Measurements from ENCODE around the gene CLSTN2. TPM values are rescaled to one million over a fixed set of nuclear protein-coding genes. Genes with fewer than 3 reads are reported as not detected.

CLSTN2 gene
- total RNA-seq, 1 donor from 2014 or later: 49.7 TPM

DNA sequence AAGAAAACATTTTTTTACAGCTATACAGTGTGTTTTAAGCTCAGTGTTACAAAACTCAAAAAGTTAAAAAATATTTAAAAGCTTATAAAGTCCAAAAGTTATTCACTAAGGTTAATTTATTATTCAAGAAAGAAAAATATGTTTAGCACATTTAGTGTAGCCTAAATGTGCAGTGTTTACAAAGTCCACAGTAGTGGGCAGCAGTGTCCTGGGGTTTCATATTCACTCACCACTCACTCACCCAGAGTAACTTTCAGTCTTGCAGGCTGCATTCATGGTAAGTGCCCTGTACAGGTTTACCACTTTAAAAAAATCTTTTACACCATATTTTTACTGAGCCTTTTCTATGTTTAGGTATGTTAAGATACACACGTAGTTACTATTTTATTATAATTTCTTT lies 442.7 kb downstream of the CLSTN2 start:
- DNase-seq (ENCODE audit: low read depth): peak; percentile 9

DNA sequence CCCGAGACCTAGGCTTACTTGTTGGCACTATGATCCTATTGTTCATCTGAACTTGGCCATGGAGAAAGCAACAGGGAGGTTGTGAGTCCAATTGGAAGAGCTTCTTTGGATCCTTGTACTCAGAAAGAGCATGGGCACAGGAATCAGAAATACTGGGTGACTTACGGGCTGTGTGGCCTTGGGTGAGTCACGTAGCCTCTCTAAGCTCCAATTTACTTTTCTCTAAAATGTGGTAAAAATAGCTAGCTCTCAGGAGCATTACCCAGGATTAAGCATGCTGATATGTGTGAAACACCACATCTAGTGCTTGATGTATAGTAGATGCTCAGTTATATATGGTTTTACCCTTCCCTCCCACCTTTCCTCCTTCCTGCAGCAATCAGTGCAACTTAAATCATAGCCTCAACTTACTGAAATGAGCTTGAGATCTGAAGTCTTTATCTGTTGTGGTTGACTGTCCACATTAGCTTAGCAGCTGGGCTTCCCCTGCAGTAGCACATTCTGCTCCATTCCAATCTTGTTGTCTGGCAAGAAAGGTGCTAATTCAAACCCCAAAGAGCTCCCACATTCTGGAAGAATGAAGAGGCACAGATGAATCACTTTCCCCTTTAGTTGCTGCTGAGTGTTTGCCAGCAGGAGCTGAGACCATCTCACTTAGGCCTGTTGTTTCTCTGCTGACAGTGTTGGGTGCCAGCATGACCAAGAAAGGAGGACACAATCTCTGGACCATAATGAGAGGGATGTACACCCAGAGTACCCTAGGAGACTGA lies 443.8 kb downstream of the CLSTN2 start:
- peak; percentile 13 for DNase-seq (ENCODE audit: low read depth)

DNA sequence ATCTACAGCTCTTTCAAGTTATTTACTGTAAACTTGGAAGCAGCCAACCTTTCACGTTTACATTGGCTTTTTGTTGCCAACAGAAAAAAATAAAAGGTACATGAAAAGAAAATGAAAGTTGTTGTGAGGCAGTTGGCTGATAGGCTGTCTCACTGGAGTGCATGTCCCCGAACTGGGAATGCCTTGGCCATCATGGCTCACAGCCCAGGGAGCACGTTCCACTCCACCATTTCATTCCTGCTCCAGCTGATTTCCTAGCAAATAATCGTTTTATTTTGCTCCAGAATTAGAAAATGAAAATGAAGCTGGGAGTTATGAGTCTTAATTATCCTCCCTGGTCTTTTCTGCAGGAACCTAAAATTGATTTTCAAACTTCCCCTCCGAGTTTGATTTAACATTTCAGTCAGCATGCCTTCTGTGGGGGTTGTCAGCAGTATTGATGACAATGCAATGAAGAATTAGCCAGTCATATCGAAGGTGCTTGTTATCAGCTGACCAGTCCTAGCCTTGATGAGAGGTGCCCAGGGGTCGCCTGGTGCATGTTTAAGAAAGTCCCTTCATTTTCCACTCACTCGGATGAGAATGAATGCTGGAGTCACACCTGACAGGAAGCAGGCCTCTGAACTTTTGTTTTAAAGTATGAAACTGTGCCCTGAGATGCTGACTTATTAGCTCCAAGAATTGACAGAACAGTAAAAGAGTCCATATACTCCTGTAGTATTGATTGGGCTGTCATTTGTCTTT lies 449.2 kb downstream of the CLSTN2 start:
- DNase-seq (ENCODE audit: low read depth): no peak

DNA sequence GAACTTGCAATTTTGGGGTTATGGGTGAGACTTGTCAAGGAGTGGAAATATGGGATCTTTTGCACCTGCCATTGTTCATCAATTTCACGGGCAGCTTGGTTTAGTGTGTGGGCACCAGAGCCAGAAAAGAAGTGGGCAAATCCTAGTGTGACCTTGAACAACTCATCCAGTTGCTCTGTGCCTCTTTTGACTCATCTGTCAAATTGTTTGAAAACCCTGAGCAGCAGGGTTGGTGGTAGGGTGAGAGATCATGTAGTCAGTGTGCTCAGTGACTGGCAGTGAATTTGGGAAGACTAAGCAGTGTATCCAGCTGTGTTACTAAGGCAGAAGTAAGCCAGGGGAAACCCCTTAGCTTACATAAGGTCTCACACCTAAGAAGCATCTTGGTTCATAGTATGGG lies 449.9 kb downstream of the CLSTN2 start:
- DNase-seq (ENCODE audit: low read depth): no peak

DNA sequence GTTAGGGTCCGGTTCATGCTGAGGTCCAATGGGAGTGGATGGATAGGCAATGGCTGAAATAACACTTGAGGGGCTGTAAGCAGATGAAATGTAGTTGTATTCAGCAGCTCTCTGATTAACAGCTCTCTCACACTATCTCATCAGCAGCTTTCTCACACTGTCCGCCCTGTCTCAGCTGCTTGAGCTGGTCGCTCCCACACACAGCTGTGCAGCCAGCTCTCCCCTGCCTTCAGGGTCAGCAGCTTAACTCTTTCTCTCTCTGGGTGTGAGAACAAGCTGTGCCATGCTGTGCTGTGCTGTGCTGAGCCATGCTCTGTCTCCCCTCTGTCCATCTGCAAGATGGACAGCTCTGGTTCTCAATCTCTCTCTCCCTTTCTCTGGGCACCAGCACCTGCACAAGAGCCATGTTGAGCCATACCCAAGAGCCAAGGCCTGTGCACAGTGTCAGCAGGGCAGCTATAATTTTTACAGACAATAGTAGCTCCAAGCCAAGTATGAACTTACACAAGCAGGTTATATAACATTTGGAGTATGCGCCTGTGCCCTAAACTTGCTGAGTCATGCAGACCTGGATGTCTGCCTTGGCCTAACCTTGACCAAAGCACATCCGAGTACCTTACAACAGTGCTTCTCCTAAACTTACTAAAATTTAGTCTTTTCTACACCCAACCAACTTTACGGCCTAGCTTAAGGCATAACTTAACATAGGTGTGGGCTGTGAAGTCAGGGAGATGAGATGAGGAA lies 451.5 kb downstream of the CLSTN2 start:
- DNase-seq (ENCODE audit: low read depth): peak; percentile 36

DNA sequence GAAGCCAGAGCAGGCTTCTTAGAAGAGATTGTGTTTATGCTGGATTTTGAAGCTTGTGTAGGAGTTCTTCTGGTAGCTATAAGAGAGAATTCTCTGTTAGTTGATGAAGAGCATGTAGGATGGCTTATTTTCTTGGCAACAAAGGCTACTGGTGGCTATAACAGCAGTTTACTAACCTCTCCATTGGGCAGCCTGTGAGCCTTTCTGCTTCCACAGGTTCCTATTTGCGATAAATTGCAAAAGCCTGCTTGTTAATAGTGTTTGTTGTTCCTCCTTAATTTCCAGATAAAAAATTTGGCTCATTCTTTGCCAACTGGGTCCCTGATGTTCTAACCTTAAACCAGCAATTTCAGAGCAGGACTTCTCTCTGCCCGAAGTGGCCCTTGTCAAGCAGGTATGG lies 452.3 kb downstream of the CLSTN2 start:
- no peak for DNase-seq (ENCODE audit: low read depth)

DNA sequence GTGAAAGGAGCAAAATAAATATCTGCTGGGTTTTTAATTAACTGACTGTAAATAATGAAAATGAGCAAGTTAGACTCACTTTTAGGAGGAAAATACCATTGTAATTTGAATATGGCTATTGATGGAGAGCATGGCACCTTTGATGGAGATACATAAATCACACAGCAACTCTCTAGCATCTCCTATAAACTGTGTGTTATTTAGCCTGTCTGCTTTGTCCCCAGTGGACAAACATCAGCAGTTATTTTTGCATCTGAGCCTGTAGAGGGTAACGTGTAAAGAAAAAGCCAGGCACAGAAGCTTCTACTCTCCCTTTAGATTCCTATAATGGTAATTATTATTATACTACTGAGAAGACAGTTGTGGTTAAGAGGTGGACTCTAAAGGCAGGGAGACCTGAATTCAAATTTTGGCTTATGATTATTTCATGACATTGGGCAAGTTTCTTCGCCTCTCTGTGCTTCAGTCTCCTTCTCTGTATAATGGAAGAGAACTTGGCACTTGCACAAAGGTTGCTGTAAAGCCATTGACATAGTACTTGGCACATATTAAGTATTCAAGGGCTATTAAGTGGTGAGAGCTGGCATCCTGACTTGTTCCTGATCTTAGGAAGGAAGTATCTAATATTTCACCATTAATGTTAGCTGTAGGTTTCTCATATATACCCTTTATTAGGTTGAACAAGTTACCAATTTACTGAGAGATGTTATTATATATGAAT lies 453.4 kb downstream of the CLSTN2 start:
- no peak for DNase-seq (ENCODE audit: low read depth)

DNA sequence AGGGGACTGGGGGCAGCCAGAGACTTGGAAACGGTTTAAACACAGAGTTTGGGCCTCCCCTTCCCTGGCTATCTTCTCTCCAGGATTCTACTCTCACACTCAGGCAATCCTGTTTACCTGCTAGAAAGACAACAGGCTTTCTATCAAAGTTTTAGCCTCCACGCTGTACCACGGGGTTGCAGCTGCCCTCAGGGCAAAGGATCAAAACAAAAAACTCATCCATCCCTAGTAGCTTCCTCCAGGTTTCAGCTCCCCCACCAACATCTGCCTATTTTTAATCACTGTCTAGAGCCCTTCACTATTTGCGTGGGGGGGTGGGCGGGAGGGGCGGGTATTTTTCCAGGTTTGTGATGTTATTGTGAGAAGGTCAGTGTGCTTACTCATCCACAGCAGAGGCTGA lies 456.1 kb downstream of the CLSTN2 start:
- DNase-seq (ENCODE audit: low read depth): no peak

DNA sequence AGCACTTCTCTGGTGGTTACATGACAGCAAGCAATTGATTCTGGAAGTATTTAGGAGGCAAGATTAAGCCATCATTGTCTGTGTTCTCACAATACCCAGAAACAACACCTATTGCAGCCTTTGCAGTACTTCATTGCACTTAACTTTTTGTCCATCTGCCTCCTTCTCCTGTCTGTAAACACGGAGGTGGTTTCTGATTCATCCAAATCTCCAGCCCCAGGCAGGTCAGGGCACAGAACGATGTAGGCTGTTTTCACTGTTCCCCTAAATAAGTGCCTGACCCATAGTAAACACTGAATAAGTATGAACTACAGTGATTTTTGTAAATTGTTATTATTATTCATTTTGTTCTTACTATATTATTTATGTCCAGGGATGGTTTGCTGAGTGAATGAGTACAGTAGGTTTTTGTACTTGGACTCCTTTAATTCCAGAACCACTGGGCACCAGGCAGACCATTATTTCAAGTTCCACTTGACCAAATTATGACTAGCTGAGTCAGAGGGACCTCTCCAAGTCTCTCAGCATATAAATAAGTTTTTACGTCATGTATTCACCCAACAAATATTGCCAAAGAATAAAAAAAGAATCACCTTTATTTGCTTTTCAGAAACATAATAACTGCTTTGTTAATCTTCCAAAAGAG lies 459.6 kb downstream of the CLSTN2 start:
- DNase-seq (ENCODE audit: low read depth): peak; percentile 86

DNA sequence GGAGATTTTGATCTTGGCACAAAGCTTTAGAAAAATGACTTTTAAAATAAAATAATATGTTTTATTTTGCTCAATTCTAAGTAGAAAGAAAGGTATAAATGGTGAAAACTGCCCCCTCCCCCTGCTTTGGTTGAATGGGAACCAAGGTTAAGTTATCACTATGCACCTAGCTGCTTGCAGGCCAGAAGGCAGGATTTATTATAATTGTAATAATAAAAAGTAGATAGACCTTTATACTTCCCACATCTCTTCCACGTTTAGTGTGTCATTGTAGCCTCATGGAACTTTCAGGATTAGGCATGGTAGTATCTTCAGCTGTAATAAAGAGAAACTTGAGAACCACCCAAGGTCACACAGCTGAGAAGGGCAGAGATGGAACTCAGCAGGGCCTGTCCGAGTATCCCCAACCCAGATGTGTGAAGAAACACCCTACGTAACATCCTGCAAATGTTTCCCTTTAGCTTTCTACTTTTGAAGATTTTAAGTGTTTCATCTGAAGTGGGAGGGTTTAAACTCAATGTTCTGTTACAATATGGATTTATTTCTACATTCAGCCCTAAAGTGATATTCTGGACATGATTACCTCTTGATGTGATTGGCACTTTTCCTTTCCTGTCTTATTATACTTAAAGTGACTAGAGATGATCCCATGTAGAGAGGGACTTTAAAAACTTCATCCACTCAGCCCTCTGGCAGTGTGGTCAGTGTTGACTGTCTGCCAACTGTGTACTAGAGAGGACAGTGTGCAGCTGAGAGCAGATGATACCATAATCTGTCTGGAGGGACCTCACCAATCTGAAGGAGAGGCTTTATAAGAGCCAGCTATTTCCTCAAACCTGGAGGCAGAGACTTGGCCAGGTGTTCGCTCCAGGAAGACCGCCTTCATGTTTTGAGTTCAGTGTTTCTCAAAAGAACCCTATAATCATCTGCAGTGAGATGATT lies 460.4 kb downstream of the CLSTN2 start:
- no peak for DNase-seq (ENCODE audit: low read depth)

DNA sequence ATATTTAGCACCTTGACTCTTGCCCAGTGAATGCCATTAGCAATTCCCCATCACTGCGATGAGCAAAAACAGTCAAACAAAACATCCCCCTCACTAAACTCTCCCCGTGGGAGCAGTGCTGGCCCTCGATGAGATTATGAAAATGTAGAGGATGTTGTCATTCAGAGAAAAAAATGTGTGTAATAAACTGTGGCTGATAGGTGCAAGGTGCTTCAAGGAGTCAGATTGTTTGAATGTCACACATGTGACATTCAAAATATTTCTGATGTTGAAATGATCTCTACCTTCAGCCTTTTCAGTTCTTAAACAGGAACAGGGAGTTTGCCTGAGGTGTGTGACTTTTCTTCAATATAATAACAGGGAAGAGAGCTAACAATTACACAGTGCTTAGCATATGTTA lies 461.1 kb downstream of the CLSTN2 start:
- DNase-seq (ENCODE audit: low read depth): no peak

DNA sequence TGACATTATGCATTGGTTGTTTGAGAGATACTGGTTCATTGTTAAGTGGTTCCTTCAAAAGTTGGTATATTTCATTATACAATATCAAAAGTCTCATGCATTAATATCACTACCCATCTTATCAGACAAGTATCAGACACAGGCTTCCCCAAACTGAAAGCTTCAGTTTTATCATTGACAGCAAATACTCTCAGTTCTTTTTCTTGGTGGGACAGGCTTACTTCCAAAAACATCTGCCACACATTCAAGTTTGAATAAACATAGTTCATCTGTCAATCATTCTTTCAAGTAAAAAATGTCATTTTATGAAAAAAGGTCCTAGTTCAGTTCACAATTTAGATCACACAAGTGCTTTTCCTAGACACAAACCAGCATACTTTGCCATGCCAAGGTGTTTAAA lies 462.9 kb downstream of the CLSTN2 start:
- DNase-seq (ENCODE audit: low read depth): no peak

DNA sequence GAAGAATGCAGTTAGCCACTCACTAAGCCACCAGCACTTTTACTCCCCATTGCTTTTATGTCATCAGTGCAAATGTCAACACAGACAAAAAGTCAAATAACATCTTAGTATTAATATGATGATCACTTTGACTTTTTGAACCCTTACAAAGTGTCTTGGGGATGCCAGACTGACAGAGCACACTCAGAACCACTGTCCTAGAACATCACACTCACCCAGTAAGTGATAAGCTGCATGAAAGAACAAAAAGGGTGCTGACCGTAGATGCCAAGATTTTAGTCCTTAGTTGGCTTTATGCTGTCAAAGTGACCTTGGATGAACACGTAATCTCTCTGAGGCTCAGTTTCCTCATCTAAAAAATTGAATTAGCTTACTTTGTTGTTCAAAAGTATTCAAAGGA lies 463.4 kb downstream of the CLSTN2 start:
- DNase-seq (ENCODE audit: low read depth): no peak

DNA sequence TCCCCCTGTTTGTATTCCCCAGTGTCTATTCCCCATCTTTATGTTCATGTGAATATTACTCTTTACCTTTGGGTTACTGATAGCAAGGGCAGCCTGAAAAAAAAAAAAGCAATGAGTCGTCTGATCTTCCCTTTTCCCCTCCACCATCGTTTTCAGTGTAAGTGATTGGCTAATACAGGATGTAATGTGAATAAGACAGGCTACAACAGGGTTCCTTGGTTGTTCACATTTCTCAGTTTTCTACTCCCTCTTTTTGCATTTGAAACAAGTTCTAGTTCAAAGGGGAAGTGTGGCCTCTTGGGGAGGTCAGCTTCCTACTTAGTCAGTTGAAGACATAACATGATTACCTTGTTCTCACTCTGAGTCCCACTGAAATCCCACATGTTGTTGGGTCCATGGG lies 464.9 kb downstream of the CLSTN2 start:
- DNase-seq (ENCODE audit: low read depth): no peak

DNA sequence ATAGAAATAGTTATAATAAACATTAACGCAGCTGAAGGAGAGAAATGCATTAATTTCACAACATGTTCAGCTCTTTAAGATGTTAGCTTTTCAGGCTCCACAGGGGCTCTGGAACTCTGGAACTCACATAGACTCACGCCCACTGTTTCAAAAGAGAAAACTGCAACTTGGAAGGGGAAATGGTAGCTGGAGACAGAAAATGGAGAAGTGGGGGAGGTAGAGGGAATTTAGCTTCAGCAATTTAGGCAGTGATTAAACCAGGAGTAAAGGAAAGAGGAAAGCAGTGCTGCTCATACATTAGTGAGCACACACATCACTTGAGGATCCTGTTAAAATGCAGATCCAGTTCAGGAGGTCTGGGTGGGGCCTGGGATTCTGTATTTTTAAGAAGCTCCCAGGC lies 468.1 kb downstream of the CLSTN2 start:
- DNase-seq (ENCODE audit: low read depth): no peak

DNA sequence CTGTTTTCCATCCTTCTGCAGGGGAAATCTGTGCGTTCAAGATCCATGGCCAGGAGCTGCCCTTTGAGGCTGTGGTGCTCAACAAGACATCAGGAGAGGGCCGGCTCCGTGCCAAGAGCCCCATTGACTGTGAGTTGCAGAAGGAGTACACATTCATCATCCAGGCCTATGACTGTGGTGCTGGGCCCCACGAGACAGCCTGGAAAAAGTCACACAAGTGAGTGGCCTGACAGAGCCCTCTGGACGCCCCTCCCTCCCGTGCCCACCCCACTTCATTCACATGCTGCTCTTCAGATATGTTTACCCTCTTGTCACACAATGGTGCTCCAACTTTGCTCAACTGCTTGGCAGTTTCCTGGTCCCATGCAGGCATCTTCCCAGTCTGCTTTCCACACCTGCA lies 468.6 kb downstream of the CLSTN2 start:
- no peak for DNase-seq (ENCODE audit: low read depth)

DNA sequence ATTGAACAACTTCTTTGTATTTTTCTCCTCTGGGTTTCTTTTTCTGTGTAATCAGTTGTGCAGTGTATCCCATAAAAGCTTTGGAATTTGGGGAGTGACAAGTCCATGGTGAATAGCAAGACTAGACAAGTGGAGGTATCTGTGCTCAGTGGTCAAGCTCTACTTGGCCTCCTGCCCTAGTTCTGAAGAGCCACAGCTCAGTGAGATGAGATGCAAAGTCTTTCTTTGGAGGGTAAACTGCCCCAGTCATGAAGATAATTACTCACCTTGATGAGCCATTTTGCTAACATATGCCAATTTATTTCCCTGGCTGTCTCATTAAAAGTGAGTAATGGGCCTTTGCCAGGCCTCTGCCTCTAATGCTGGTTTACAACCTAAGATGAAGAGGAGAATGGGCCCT lies 471.7 kb downstream of the CLSTN2 start:
- no peak for DNase-seq (ENCODE audit: low read depth)

DNA sequence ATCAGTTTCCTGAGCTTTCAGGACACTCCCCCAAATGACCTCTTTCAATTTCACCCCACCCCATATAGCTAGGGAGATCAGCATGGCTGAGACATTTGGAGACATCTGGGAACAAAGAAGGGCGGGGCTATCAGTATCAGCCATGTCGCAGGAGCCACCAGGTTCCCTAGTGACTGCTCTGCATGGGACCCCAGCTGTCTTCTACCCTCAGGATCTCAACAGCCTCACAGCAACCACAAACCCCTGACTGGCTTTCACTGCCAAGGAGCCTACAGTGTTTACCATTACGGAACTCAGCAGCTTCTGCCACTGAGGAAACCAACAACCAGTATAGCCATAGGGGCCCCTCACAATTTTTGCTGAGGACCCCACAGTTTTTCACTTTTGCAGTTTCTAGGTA lies 473.3 kb downstream of the CLSTN2 start:
- no peak for DNase-seq (ENCODE audit: low read depth)

DNA sequence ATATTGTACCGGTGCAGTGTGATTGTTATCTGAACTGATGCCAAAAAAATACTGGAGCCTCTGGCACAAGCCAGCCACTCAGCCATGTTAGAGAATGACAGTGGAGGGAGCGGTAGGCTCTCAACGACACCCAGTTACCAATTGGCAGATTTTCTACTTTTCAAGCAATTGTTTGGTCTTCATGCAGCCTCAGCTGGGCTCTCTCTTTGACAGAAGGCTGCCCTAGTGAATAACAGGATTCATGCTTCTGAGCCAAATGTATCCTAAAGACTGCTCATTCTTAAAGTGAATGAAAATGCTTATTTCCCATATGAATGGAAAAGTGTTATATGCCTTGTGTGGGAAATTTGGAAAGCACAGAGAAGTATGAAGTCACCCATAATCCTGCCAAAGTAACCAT lies 481.7 kb downstream of the CLSTN2 start:
- DNase-seq (ENCODE audit: low read depth): no peak

DNA sequence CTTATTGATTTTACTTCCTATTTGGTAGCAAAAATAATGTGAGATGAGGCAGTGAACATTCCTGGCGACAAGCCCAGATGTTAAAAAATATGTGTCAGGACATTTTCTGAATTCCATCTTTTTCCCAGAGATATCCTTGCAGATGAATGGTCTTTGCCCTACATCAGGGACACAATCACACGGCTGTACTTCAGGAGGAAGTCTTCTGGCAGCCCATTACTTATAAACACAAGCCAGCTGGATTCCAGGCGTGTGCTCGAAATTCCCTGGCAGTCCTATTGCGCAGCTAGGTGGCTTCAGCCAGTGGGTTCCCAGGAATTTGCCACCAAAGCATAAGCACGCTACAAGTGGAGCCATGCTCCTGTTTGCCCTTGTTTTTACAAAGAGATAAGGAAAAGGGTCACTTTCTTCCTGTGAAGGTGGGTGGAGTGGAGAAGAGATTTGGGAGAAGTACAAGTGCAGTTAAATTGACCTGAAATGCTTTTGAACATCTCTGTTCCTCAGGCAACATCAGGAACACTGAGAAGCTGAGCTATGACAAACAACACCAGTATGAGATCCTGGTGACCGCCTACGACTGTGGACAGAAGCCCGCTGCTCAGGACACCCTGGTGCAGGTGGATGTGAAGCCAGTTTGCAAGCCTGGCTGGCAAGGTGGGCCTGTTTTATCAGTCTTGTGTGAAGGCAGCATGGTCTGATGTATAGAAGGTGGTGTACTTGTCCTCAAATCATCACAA lies 485.8 kb downstream of the CLSTN2 start:
- DNase-seq (ENCODE audit: low read depth): peak; percentile 30

All from renal cortical epithelial cell (primary cell).